ENCODE measurements around the gene BEGAIN. TPM values are rescaled to one million over a fixed set of nuclear protein-coding genes. Genes with fewer than 3 reads are reported as not detected.

Gene BEGAIN
- total RNA-seq, 1 experiment from 2014 or later, result 0.54 TPM

DNA sequence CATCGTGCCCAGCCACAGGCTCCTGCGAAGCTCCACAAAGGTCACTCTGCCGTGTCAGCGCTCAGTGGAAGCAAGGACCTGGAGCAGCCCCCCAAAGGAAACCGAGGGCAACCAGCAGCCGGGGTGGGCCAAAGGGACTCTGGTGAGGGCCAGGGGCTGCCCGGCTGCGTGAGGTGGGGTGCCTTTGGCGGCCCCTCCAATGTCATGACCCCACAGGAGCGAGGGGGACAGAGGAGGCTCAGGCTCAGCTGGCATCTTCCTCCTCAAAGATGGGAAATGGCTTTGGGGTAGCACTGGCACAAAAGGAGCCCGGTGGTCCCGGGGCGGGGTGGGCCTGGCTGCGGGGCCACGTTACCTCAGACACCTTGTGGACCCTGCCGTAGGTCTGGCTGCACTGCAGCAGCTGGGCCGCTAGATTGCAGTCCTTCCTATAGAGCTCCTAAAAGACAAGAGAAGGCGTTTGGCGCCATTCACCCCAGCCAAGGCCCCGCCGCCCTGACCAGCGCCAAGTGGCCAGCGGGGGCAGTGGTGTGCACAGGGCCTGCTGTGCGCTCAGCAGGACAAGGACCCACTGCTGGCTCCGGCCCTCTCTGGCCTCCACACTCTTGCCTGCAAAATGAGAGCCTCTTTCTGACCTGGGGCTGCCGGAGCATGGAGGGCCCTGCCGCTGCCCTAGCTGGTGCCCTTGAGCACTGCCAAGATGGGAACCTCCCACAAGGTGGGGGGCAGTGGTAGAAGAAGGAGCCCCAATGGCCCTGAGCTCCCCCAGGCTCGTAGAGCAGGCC is 46.9 kb downstream of the BEGAIN start:
- Mint-ChIP-seq H3K36me3 (ENCODE audit: insufficient read depth, unreplicated experiment) (no peaks in the 10 kb centered on the region), H3K27ac (ENCODE audit: unreplicated experiment) (no peak overlapping the region), H3K9me3 (ENCODE audit: unreplicated experiment) (no peaks in the 10 kb centered on the region), H3K4me3 (ENCODE audit: unreplicated experiment) (no peak overlapping the region), H3K27me3 (ENCODE audit: insufficient read depth, unreplicated experiment) (peaks cover 4% of the 10 kb centered on the region), H3K4me1 (ENCODE audit: low read depth, unreplicated experiment) (no peaks in the 10 kb centered on the region)
- ChIA-PET CTCF (interaction anchor here (1.3 kb wide), 1 partner anchor 105 kb away, joined by 5 read pairs; no protein-coding TSS in a partner anchor), POLR2A (no interaction called here)
- DNase-seq, result peak; percentile 31 to 55
- TF ChIP-seq CTCF (IDR thresholded peaks at IDR 0.05; ENCODE audit: insufficient read depth in 1 of 2, low read depth in 1 of 2, low read length in 1 of 2, severe bottlenecking in 1 of 2, unreplicated experiment in 1 of 2), result peak; percentile 14 to 39
- no peaks in the 10 kb centered on the region for H3K27me3 ChIP-seq (replicated peaks; ENCODE audit: control insufficient read depth, insufficient read depth, low read length)
- no peak overlapping the region for H3K4me3 ChIP-seq (ENCODE audit: low read depth, low read length)
- H3K4me1 ChIP-seq, result no peaks in the 10 kb centered on the region
- H3K9me3 ChIP-seq, result no peaks in the 10 kb centered on the region
- BruUV-seq (replicated peaks), result no TSS peak
- intact Hi-C loops (cut with micrococcal nuclease; ENCODE audit: unreplicated experiment), result loop anchor here (10.0 kb wide), 1 partner anchor 104 kb away; no protein-coding TSS in a partner anchor
- H3K36me3 ChIP-seq (ENCODE audit: control insufficient read depth, insufficient read depth, low read length), result no peaks in the 10 kb centered on the region

DNA sequence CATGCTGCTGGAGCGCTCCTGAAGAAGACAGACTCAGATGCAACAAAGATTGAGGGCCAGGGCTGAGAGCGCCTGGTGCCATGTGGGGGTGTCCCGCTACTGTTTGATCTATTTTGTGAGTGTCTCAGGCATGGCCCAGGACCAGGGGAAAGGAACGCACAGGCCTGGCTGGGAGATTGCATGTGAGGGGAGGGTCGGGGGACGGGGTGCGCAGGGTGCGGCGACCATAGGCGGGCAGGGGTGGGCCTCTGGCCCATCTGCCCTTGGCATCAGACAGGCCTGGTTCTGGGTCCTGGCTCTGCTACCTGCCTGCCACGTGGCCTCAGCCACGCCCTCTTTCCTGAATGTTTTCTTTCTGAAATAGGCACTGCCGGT is 47.5 kb downstream of the BEGAIN start:
- Histone ChIP-seq H3K9me3 (no peaks in the 10 kb centered on the region), H3K36me3 (ENCODE audit: control insufficient read depth, insufficient read depth, low read length) (no peaks in the 10 kb centered on the region), H3K27me3 (replicated peaks; ENCODE audit: control insufficient read depth, insufficient read depth, low read length) (no peaks in the 10 kb centered on the region), H3K4me1 (no peaks in the 10 kb centered on the region), H3K4me3 (ENCODE audit: low read depth, low read length) (no peak overlapping the region)
- Mint-ChIP-seq H3K27ac (ENCODE audit: unreplicated experiment) (no peak overlapping the region), H3K4me3 (ENCODE audit: unreplicated experiment) (no peak overlapping the region), H3K27me3 (ENCODE audit: insufficient read depth, unreplicated experiment) (peaks cover 4% of the 10 kb centered on the region), H3K36me3 (ENCODE audit: insufficient read depth, unreplicated experiment) (no peaks in the 10 kb centered on the region), H3K9me3 (ENCODE audit: unreplicated experiment) (no peaks in the 10 kb centered on the region), H3K4me1 (ENCODE audit: low read depth, unreplicated experiment) (no peaks in the 10 kb centered on the region)
- ChIA-PET CTCF (interaction anchor here (1.3 kb wide), 1 partner anchor 106 kb away, joined by 5 read pairs; no protein-coding TSS in a partner anchor), POLR2A (no interaction called here)
- no peak for TF ChIP-seq CTCF (IDR thresholded peaks at IDR 0.05; ENCODE audit: insufficient read depth in 1 of 2, low read depth in 1 of 2, low read length in 1 of 2, severe bottlenecking in 1 of 2, unreplicated experiment in 1 of 2)
- BruUV-seq (replicated peaks), result no TSS peak
- DNase-seq, result no peak
- intact Hi-C loops (cut with micrococcal nuclease; ENCODE audit: unreplicated experiment), result loop anchor here (10.0 kb wide), 1 partner anchor 105 kb away; no protein-coding TSS in a partner anchor

GRCh38 chr14:100539003-100539660 is 48.1 kb downstream of the BEGAIN start:
- H3K4me1 Mint-ChIP-seq (ENCODE audit: low read depth, unreplicated experiment), result no peaks in the 10 kb centered on the region
- no TSS peak for BruUV-seq (replicated peaks)
- POLR2A ChIA-PET, result no interaction called here
- peaks cover 4% of the 10 kb centered on the region for H3K27me3 Mint-ChIP-seq (ENCODE audit: insufficient read depth, unreplicated experiment)
- H3K27me3 ChIP-seq (replicated peaks; ENCODE audit: control insufficient read depth, insufficient read depth, low read length), result no peaks in the 10 kb centered on the region
- H3K4me3 Mint-ChIP-seq (ENCODE audit: unreplicated experiment), result no peak overlapping the region
- TF ChIP-seq CTCF (IDR thresholded peaks at IDR 0.05; ENCODE audit: insufficient read depth in 1 of 2, low read depth in 1 of 2, low read length in 1 of 2, severe bottlenecking in 1 of 2, unreplicated experiment in 1 of 2), result no peak
- H3K9me3 Mint-ChIP-seq (ENCODE audit: unreplicated experiment), result no peaks in the 10 kb centered on the region
- H3K27ac Mint-ChIP-seq (ENCODE audit: unreplicated experiment), result no peak overlapping the region
- intact Hi-C loops (cut with micrococcal nuclease; ENCODE audit: unreplicated experiment), result no loop called here
- H3K36me3 ChIP-seq (ENCODE audit: control insufficient read depth, insufficient read depth, low read length), result no peaks in the 10 kb centered on the region; the same call in 1 of the 2 replicates
- H3K4me3 ChIP-seq (ENCODE audit: low read depth, low read length), result no peak overlapping the region
- H3K4me1 ChIP-seq, result no peaks in the 10 kb centered on the region
- no peaks in the 10 kb centered on the region for H3K9me3 ChIP-seq
- CTCF ChIA-PET, result no interaction called here
- no peaks in the 10 kb centered on the region for H3K36me3 Mint-ChIP-seq (ENCODE audit: insufficient read depth, unreplicated experiment)
- peak in 1 of 2 experiments; percentile 24 for DNase-seq
